Liver (tissue), 9 donors: ENCODE results near the gene SIRT2. TPM values are rescaled to one million over a fixed set of nuclear protein-coding genes. Genes with fewer than 3 reads are reported as not detected.

Experiments
- DNase-seq: peaks from one replicate; pipeline ENCODE4 v3.0.0-alpha.2; 2017; ENCODE audit warnings: low spot score
- H3K27ac ChIP-seq, 2 donors: one replicate each; pipeline ENCODE4 v1.7.0; 2013; ENCODE audit warnings: inconsistent platforms in 2 of 2, low read length in 2 of 2, control low read depth in 1 of 2, low read depth in 1 of 2, mild to moderate bottlenecking in 1 of 2
- H3K27me3 ChIP-seq, 4 donors: one replicate each; pipeline versions ENCODE4 v1.6.1 to v1.7.0; 2013; ENCODE audit warnings: low read length in 3 of 4, inconsistent platforms in 1 of 4, mild to moderate bottlenecking in 1 of 4, moderate library complexity in 1 of 4; ENCODE audit not compliant: control insufficient read depth in 4 of 4, insufficient read depth in 4 of 4
- H3K36me3 ChIP-seq, 4 donors: one replicate each; pipeline versions ENCODE4 v1.6.1 to v1.7.0; 2013; ENCODE audit warnings: low read length in 3 of 4, mild to moderate bottlenecking in 3 of 4, low read depth in 1 of 4, moderate library complexity in 1 of 4; ENCODE audit not compliant: control insufficient read depth in 4 of 4, insufficient read depth in 3 of 4
- H3K4me1 ChIP-seq, 4 donors: one replicate each; pipeline versions ENCODE4 v1.6.1 to v1.7.0; 2013; ENCODE audit warnings: low read length in 3 of 4, mild to moderate bottlenecking in 3 of 4, moderate library complexity in 1 of 4; ENCODE audit not compliant: control insufficient read depth in 4 of 4, insufficient read depth in 4 of 4
- H3K4me3 ChIP-seq, 3 donors: one replicate each; pipeline versions ENCODE4 v1.6.1 to v1.7.0; 2013; ENCODE audit warnings: low read length in 3 of 3, control low read depth in 1 of 3, low read depth in 1 of 3, mild to moderate bottlenecking in 1 of 3
- H3K9ac ChIP-seq, 2 donors: one replicate each; pipeline ENCODE4 v1.7.0; 2013; ENCODE audit warnings: low read length in 2 of 2, mild to moderate bottlenecking in 2 of 2, moderate library complexity in 2 of 2, control low read depth in 1 of 2, low read depth in 1 of 2
- H3K9me3 ChIP-seq, 4 donors: one replicate each; pipeline versions ENCODE4 v1.6.1 to v1.7.0; 2013; ENCODE audit warnings: low read length in 3 of 4; ENCODE audit not compliant: control insufficient read depth in 4 of 4
- EGR1 ChIP-seq, 2 donors: IDR thresholded peaks; 2 replicates each; pipeline ENCODE4 v1.6.1; 2016 to 2018; ENCODE audit warnings: antibody characterized with exemption in 2 of 2, low read depth in 2 of 2
- FOXA1 ChIP-seq: IDR thresholded peaks from 2 replicates; pipeline ENCODE4 v1.6.1; 2016; ENCODE audit warnings: antibody characterized with exemption
- FOXA2 ChIP-seq: IDR thresholded peaks from 2 replicates; pipeline ENCODE4 v1.6.1; 2016; ENCODE audit warnings: antibody characterized with exemption
- GABPA ChIP-seq, 2 donors: IDR thresholded peaks in 1 of 2; conservative IDR thresholded peaks in 1 of 2; 2 replicates each; pipeline ENCODE4 v1.6.1; 2016; ENCODE audit warnings: antibody characterized with exemption in 2 of 2, mild to moderate bottlenecking in 1 of 2, moderate library complexity in 1 of 2
- HNF4A ChIP-seq, 2 donors: conservative IDR thresholded peaks; 2 replicates each; pipeline ENCODE4 v1.6.1; 2016; ENCODE audit warnings: antibody characterized with exemption in 2 of 2, mild to moderate bottlenecking in 2 of 2
- HNF4G ChIP-seq: IDR thresholded peaks from 2 replicates; pipeline ENCODE4 v1.6.1; 2016; ENCODE audit warnings: antibody characterized with exemption
- JUND ChIP-seq, 2 donors: IDR thresholded peaks; 2 replicates each; pipeline ENCODE4 v1.6.1; 2016; ENCODE audit warnings: antibody characterized with exemption in 2 of 2
- NR2F2 ChIP-seq: IDR thresholded peaks from 2 replicates; pipeline ENCODE4 v1.6.1; 2016; ENCODE audit warnings: antibody characterized with exemption
- RAD21 ChIP-seq, 2 donors: IDR thresholded peaks; 2 replicates each; pipeline ENCODE4 v1.6.1; 2016; ENCODE audit warnings: antibody characterized with exemption in 2 of 2, mild to moderate bottlenecking in 2 of 2
- RXRA ChIP-seq, 2 donors: IDR thresholded peaks; 2 replicates each; pipeline ENCODE4 v1.6.1; 2017 to 2018; ENCODE audit warnings: antibody characterized with exemption in 2 of 2, mild to moderate bottlenecking in 1 of 2
- SP1 ChIP-seq: IDR thresholded peaks from 2 replicates; pipeline ENCODE4 v1.6.1; 2018; ENCODE audit warnings: antibody characterized with exemption, mild to moderate bottlenecking
- TAF1 ChIP-seq: conservative IDR thresholded peaks from 2 replicates; pipeline ENCODE4 v1.6.1; 2016; ENCODE audit warnings: antibody characterized with exemption, mild to moderate bottlenecking
- YY1 ChIP-seq: IDR thresholded peaks from 2 replicates; pipeline ENCODE4 v1.6.1; 2016; ENCODE audit warnings: antibody characterized with exemption, mild to moderate bottlenecking
- WGBS: extraction: QIAGEN DNeasy Blood & Tissue Kit; methylation state at CpG from one replicate; pipeline ENCODE4 v1.1.7; 2013; 5-methylcytosine and 5-hydroxymethylcytosine counted together
- polyA plus RNA-seq, 2 donors: library from polyadenylated mRNA; stranded (reverse) in 1 of 2; unstranded in 1 of 2; fragments of 200-250 nt in 1 of 2; fragments of >200 nt in 1 of 2; fragmentation: Nextera tagmentation in 1 of 2; extraction: Ambion mirVana in 1 of 2; gene quantifications; one replicate each; pipeline versions ENCODE4 v1.2.1 to v1.2.3, GENCODE V29; 2013 to 2015
- total RNA-seq, 2 donors: library from RNA; depleted of rRNA; stranded (reverse); fragments of >200 nt; gene quantifications; one replicate each; pipeline ENCODE4 v1.2.3, GENCODE V29; 2014
- TF ChIP-seq, protein P1 (sequence below): IDR thresholded peaks from 2 replicates; pipeline ENCODE4 v1.6.1; 2016; ENCODE audit warnings: antibody characterized with exemption
- TF ChIP-seq, protein P2 (sequence below): IDR thresholded peaks from 2 replicates; pipeline ENCODE4 v1.6.1; 2016; ENCODE audit warnings: antibody characterized with exemption, mild to moderate bottlenecking
- TF ChIP-seq, protein P3 (sequence below): IDR thresholded peaks from 2 replicates; pipeline ENCODE4 v1.6.1; 2016; ENCODE audit warnings: antibody characterized with exemption
- TF ChIP-seq, protein P4 (sequence below): IDR thresholded peaks from 2 replicates; pipeline ENCODE4 v1.6.1; 2016; ENCODE audit warnings: antibody characterized with exemption
- donor health status: healthy.
- donor health status: healthy.
- donor health status: healthy.
- donor health status: healthy.
- donor health status: healthy.

SIRT2 gene
- total and polyA plus RNA-seq, 4 donors = 21.8 to 42.2 (median 26.9) TPM

DNA sequence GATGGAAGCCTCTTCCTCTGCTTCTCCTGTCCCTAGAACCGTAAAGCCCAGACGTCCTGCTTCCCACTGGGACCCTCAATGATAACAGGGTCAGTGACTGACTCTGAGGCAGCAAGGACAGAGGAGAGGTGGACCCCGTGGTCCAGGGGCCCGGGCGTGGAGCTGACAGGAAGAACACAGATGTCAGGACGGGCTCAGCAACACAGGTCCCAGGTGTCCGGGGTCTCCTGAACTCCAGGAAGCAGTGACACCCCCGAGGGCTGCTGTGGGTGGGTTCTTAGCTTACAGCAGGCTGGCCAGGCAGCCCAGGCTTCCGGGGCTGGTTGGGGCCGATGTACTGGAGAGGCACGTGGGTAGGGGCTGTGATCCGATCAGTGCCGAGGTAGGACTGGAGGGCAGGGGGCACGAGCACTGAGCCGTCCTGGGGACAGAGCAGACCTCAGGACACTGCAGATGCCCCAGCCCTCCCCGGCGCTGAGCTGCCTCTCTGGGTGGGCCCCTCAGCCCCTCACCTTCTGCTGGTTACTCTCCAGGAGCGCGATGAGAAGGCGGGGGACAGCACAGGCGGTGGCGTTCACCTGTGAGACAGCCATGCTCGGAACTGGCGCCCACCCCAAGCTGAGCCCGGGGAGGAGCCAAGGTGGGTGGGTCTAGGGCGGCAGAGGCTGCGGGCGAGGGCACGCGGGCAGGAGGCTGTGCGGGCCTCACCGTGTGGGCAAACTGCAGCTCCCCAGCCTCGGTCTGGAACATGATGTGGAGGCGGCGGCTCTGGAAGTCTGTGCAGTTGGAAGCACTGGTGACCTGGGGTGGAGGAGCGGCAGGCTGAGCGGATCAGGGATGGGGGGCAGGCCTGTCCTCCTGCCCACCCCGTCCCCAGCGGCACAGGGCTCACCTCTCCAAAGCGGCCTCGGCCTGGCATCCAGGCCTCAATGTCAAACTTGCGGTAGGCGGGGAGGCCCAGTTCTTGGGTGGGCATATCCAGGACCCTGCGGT, 16.2 kb upstream of the SIRT2 start:
- peaks cover 0 to 6% (median under 1%) of the 10 kb centered on the region in 4 donors for H3K36me3 ChIP-seq
- H3K4me3 ChIP-seq = no peak overlapping the region
- TF ChIP-seq SP1 (no peak), FOXA2 (no peak), GABPA (IDR thresholded peaks at IDR 0.05 in 1 of 2, conservative IDR thresholded peaks at IDR 0.05 in 1 of 2) (no peak), YY1 (no peak), EGR1 (IDR thresholded peaks at IDR 0.05; ENCODE audit: low read depth in 2 of 2) (no peak), RAD21 (IDR thresholded peaks at IDR 0.05) (no peak), NR2F2 (no peak)
- TF ChIP-seq, protein P1, sequence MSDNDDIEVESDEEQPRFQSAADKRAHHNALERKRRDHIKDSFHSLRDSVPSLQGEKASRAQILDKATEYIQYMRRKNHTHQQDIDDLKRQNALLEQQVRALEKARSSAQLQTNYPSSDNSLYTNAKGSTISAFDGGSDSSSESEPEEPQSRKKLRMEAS = no peak
- TF ChIP-seq, protein P2, sequence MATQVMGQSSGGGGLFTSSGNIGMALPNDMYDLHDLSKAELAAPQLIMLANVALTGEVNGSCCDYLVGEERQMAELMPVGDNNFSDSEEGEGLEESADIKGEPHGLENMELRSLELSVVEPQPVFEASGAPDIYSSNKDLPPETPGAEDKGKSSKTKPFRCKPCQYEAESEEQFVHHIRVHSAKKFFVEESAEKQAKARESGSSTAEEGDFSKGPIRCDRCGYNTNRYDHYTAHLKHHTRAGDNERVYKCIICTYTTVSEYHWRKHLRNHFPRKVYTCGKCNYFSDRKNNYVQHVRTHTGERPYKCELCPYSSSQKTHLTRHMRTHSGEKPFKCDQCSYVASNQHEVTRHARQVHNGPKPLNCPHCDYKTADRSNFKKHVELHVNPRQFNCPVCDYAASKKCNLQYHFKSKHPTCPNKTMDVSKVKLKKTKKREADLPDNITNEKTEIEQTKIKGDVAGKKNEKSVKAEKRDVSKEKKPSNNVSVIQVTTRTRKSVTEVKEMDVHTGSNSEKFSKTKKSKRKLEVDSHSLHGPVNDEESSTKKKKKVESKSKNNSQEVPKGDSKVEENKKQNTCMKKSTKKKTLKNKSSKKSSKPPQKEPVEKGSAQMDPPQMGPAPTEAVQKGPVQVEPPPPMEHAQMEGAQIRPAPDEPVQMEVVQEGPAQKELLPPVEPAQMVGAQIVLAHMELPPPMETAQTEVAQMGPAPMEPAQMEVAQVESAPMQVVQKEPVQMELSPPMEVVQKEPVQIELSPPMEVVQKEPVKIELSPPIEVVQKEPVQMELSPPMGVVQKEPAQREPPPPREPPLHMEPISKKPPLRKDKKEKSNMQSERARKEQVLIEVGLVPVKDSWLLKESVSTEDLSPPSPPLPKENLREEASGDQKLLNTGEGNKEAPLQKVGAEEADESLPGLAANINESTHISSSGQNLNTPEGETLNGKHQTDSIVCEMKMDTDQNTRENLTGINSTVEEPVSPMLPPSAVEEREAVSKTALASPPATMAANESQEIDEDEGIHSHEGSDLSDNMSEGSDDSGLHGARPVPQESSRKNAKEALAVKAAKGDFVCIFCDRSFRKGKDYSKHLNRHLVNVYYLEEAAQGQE = no peak
- TF ChIP-seq, protein P3, sequence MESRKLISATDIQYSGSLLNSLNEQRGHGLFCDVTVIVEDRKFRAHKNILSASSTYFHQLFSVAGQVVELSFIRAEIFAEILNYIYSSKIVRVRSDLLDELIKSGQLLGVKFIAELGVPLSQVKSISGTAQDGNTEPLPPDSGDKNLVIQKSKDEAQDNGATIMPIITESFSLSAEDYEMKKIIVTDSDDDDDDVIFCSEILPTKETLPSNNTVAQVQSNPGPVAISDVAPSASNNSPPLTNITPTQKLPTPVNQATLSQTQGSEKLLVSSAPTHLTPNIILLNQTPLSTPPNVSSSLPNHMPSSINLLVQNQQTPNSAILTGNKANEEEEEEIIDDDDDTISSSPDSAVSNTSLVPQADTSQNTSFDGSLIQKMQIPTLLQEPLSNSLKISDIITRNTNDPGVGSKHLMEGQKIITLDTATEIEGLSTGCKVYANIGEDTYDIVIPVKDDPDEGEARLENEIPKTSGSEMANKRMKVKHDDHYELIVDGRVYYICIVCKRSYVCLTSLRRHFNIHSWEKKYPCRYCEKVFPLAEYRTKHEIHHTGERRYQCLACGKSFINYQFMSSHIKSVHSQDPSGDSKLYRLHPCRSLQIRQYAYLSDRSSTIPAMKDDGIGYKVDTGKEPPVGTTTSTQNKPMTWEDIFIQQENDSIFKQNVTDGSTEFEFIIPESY = no peak
- 94% methylated on average over 44 of the region's 44 CpGs for WGBS
- H3K9ac ChIP-seq = no peak overlapping the region
- DNase-seq = no peak
- H3K27ac ChIP-seq = no peak overlapping the region
- H3K9me3 ChIP-seq = no peaks in the 10 kb centered on the region
- H3K4me1 ChIP-seq = no peaks in the 10 kb centered on the region
- no peaks in the 10 kb centered on the region for H3K27me3 ChIP-seq

DNA sequence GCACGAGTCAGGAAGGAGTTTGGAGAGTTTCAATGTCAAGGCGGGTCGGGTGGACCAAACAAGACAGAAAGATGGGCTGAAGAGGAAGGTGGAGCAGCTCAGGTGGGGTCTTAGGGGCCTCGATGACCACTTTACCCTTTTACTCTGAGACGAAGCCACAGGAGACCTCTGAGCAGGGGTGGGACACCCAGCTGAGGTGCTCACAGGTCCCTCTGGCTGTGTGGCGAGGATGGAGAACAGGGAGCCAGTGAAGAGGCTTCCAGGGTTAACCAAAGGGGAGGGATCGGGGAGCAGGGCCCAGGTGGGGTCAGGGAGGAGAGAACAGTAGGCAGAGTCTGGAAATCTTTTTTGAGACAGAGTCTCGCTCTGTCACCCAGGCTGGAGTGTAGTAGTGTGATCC, 14.5 kb upstream of the SIRT2 start:
- no peak for DNase-seq
- Histone ChIP-seq H3K27me3 (no peaks in the 10 kb centered on the region), H3K4me3 (no peak overlapping the region), H3K36me3 (peaks cover under 1 to 11% (median 2%) of the 10 kb centered on the region in 4 donors), H3K4me1 (no peaks in the 10 kb centered on the region), H3K9ac (no peak overlapping the region), H3K27ac (no peak overlapping the region), H3K9me3 (no peaks in the 10 kb centered on the region)
- WGBS = 98% methylated on average over 8 of the region's 8 CpGs
- TF ChIP-seq, protein P1 = no peak
- TF ChIP-seq GABPA (IDR thresholded peaks at IDR 0.05 in 1 of 2, conservative IDR thresholded peaks at IDR 0.05 in 1 of 2) (no peak), FOXA2 (no peak), HNF4G (no peak), RXRA (IDR thresholded peaks at IDR 0.05) (no peak), YY1 (no peak), RAD21 (IDR thresholded peaks at IDR 0.05) (no peak), FOXA1 (no peak), NR2F2 (no peak), HNF4A (conservative IDR thresholded peaks at IDR 0.05) (no peak), TAF1 (no peak), JUND (IDR thresholded peaks at IDR 0.05) (no peak), SP1 (no peak), EGR1 (IDR thresholded peaks at IDR 0.05; ENCODE audit: low read depth in 2 of 2) (no peak)
- TF ChIP-seq, protein P3 = no peak
- TF ChIP-seq, protein P2 = no peak
- TF ChIP-seq, protein P4, sequence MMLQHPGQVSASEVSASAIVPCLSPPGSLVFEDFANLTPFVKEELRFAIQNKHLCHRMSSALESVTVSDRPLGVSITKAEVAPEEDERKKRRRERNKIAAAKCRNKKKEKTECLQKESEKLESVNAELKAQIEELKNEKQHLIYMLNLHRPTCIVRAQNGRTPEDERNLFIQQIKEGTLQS = no peak
